ENCODE measurements around the gene ZNF366.
"Not testable (repeated sequence)": the region's sequence is repeated elsewhere in the genome, so short reads cannot be mapped to it uniquely, and the experiment has no call there.

The ZNF366 gene

GRCh38 chr5:72418271-72418670, 88.9 kb downstream of the ZNF366 start:
- Mint-ChIP-seq H3K27me3 (no peaks in the 10 kb centered on the region), H3K4me1 (no peaks in the 10 kb centered on the region), H3K9me3 (no peaks in the 10 kb centered on the region), H3K27ac (no peak overlapping the region), H3K4me3 (no peak overlapping the region), H3K36me3 (no peaks in the 10 kb centered on the region)
- DNase-seq = no peak
- no peak for ATAC-seq (replicated peaks)

GRCh38 chr5:72417333-72418062, 89.7 kb downstream of the ZNF366 start:
- Mint-ChIP-seq H3K27me3 (no peaks in the 10 kb centered on the region), H3K4me3 (no peak overlapping the region), H3K27ac (no peak overlapping the region), H3K36me3 (no peaks in the 10 kb centered on the region), H3K4me1 (no peaks in the 10 kb centered on the region), H3K9me3 (no peaks in the 10 kb centered on the region)
- DNase-seq (no peak), ATAC-seq (replicated peaks) (no peak)

- Mint-ChIP-seq H3K36me3 (no peaks in the 10 kb centered on the region), H3K27ac (no peak overlapping the region), H3K27me3 (no peaks in the 10 kb centered on the region), H3K9me3 (no peaks in the 10 kb centered on the region), H3K4me1 (no peaks in the 10 kb centered on the region), H3K4me3 (no peak overlapping the region)
- no peak for ATAC-seq (replicated peaks)
- no peak for DNase-seq
These were observed 91.4 kb downstream of the ZNF366 start for GRCh38 chr5:72415616-72416325.

- H3K4me1 Mint-ChIP-seq = no peaks in the 10 kb centered on the region
- H3K36me3 Mint-ChIP-seq = no peaks in the 10 kb centered on the region
- H3K9me3 Mint-ChIP-seq = no peaks in the 10 kb centered on the region
- H3K27ac Mint-ChIP-seq = no peak overlapping the region
- H3K4me3 Mint-ChIP-seq = no peak overlapping the region
- peaks cover 9 to 12% of the 10 kb centered on the region in 2 donors for H3K27me3 Mint-ChIP-seq
- ATAC-seq (replicated peaks) = no peak
- DNase-seq = no peak
These were observed 94.7 kb downstream of the ZNF366 start for GRCh38 chr5:72412283-72413055.

- H3K36me3 Mint-ChIP-seq = no peaks in the 10 kb centered on the region
- H3K4me1 Mint-ChIP-seq = no peaks in the 10 kb centered on the region
- ATAC-seq (replicated peaks) = no peak
- no peaks in the 10 kb centered on the region for H3K9me3 Mint-ChIP-seq
- no peak overlapping the region for H3K4me3 Mint-ChIP-seq
- no peak overlapping the region for H3K27ac Mint-ChIP-seq
- peaks cover 9 to 15% of the 10 kb centered on the region in 2 donors for H3K27me3 Mint-ChIP-seq
- DNase-seq = no peak
These were observed 96.4 kb downstream of the ZNF366 start for GRCh38 chr5:72410688-72411295.

GRCh38 chr5:72408603-72409002, 98.6 kb downstream of the ZNF366 start:
- Mint-ChIP-seq H3K9me3 (peaks cover 3 to 6% of the 10 kb centered on the region in 2 donors), H3K27me3 (peaks cover 20 to 24% of the 10 kb centered on the region in 2 donors), H3K4me1 (no peaks in the 10 kb centered on the region), H3K4me3 (no peak overlapping the region), H3K27ac (no peak overlapping the region), H3K36me3 (peaks cover 0 to 2% of the 10 kb centered on the region in 2 donors)
- ATAC-seq (replicated peaks) (no peak), DNase-seq (no peak)

GRCh38 chr5:72408127-72408526, 99.1 kb downstream of the ZNF366 start:
- DNase-seq = no peak
- H3K9me3 Mint-ChIP-seq = peaks cover 3 to 6% of the 10 kb centered on the region in 2 donors

GRCh38 chr5:72407541-72407940, 99.7 kb downstream of the ZNF366 start:
- peaks cover 20 to 24% of the 10 kb centered on the region in 2 donors for H3K27me3 Mint-ChIP-seq
- ATAC-seq (replicated peaks) (no peak), DNase-seq (no peak)
- H3K27ac Mint-ChIP-seq = no peak overlapping the region
- no peaks in the 10 kb centered on the region for H3K4me1 Mint-ChIP-seq
- H3K4me3 Mint-ChIP-seq = no peak overlapping the region
- H3K9me3 Mint-ChIP-seq = peaks cover 3 to 6% of the 10 kb centered on the region in 2 donors
- H3K36me3 Mint-ChIP-seq = peaks cover 0 to 2% of the 10 kb centered on the region in 2 donors

More at GRCh38 chr5:72408127-72408526, 99.1 kb downstream of the ZNF366 start:
- no peak overlapping the region for H3K27ac Mint-ChIP-seq
- no peaks in the 10 kb centered on the region for H3K4me1 Mint-ChIP-seq
- ATAC-seq (replicated peaks) = no peak
- no peak overlapping the region for H3K4me3 Mint-ChIP-seq
- peaks cover 0 to 2% of the 10 kb centered on the region in 2 donors for H3K36me3 Mint-ChIP-seq
- H3K27me3 Mint-ChIP-seq = peaks cover 20 to 24% of the 10 kb centered on the region in 2 donors

GRCh38 chr5:72407078-72407477, 100.1 kb downstream of the ZNF366 start:
- Mint-ChIP-seq H3K4me1 (no peaks in the 10 kb centered on the region), H3K27me3 (peaks cover 20 to 26% of the 10 kb centered on the region in 2 donors)
- ATAC-seq (replicated peaks) = no peak

GRCh38 chr5:72404771-72405170, 102.4 kb downstream of the ZNF366 start:
- not testable (repeated sequence) for DNase-seq; ATAC-seq (replicated peaks); H3K27ac Mint-ChIP-seq; H3K4me3 Mint-ChIP-seq; H3K4me1 Mint-ChIP-seq
- peaks cover 2 to 13% of the 10 kb centered on the region in 2 donors for H3K36me3 Mint-ChIP-seq
- peaks cover 31 to 39% of the 10 kb centered on the region in 2 donors for H3K27me3 Mint-ChIP-seq
- peaks cover 11 to 16% of the 10 kb centered on the region in 2 donors for H3K9me3 Mint-ChIP-seq

More at GRCh38 chr5:72407078-72407477, 100.1 kb downstream of the ZNF366 start:
- DNase-seq = no peak
- H3K4me3 Mint-ChIP-seq = no peak overlapping the region
- H3K27ac Mint-ChIP-seq = no peak overlapping the region
- H3K36me3 Mint-ChIP-seq = peaks cover 2 to 3% of the 10 kb centered on the region in 2 donors
- peaks cover 3 to 7% of the 10 kb centered on the region in 2 donors for H3K9me3 Mint-ChIP-seq

GRCh38 chr5:72402959-72403628, 104.1 kb downstream of the ZNF366 start:
- ATAC-seq (replicated peaks) (no peak), DNase-seq (no peak)
- no peak overlapping the region for H3K4me3 Mint-ChIP-seq
- H3K9me3 Mint-ChIP-seq = peaks cover 11 to 18% of the 10 kb centered on the region in 2 donors
- H3K27me3 Mint-ChIP-seq = peaks cover 28 to 47% of the 10 kb centered on the region in 2 donors
- no peak overlapping the region for H3K27ac Mint-ChIP-seq
- peaks cover 2 to 13% of the 10 kb centered on the region in 2 donors for H3K36me3 Mint-ChIP-seq
- H3K4me1 Mint-ChIP-seq = peaks cover 2 to 13% of the 10 kb centered on the region in 2 donors

- Mint-ChIP-seq H3K36me3 (peaks cover 2 to 13% of the 10 kb centered on the region in 2 donors), H3K27me3 (peaks cover 24 to 41% of the 10 kb centered on the region in 2 donors), H3K9me3 (peaks cover 11 to 18% of the 10 kb centered on the region in 2 donors), H3K4me1 (peaks cover 2 to 13% of the 10 kb centered on the region in 2 donors), H3K4me3 (no peak overlapping the region), H3K27ac (no peak overlapping the region)
- ATAC-seq (replicated peaks) = no peak
- DNase-seq = no peak
These were observed 104.8 kb downstream of the ZNF366 start for GRCh38 chr5:72402381-72402890.

- Mint-ChIP-seq H3K27me3 (peaks cover 24 to 38% of the 10 kb centered on the region in 2 donors), H3K36me3 (peaks cover 2 to 13% of the 10 kb centered on the region in 2 donors), H3K27ac (no peak overlapping the region), H3K4me3 (no peak overlapping the region), H3K9me3 (peaks cover 11 to 18% of the 10 kb centered on the region in 2 donors), H3K4me1 (peaks cover 2 to 13% of the 10 kb centered on the region in 2 donors)
- DNase-seq (no peak), ATAC-seq (replicated peaks) (no peak)
These were observed 106.3 kb downstream of the ZNF366 start for GRCh38 chr5:72400950-72401349.

Data from stimulated activated naive B cell treated with anti-CD40 and anti-IgM and Interleukin-4, amounts not matched to agents 10 μg/mL and 1 μg/mL and 100 μg/mL, for 72 hours (primary cell).